Adrenal gland (tissue), 12 donors: ENCODE data around the gene DHX32. TPM values are rescaled to one million over a fixed set of nuclear protein-coding genes. Genes with fewer than 3 reads are reported as not detected.

ENCODE experiments used
- DNase-seq, 7 donors: peaks; one replicate each; pipeline ENCODE4 v3.0.0-alpha.2; 2019 to 2020
- H3K27ac ChIP-seq, 5 donors: fragments of 200-600 bp; sonication (generic) in 4 of 5; 1 replicate in 3 of 5; 2 replicates in 2 of 5; pipeline versions ENCODE4 v1.5.1 to v1.8.0; 2016 to 2020; ENCODE audit warnings: mild to moderate bottlenecking in 1 of 5
- H3K27me3 ChIP-seq: fragments of 200-600 bp; 2 replicates; pipeline ENCODE4 v1.8.0; 2021
- H3K36me3 ChIP-seq, 2 donors: fragments of 200-600 bp; replicated peaks in 1 of 2; 1 replicate in 1 of 2; 2 replicates in 1 of 2; pipeline versions ENCODE4 v1.5.1 to v1.8.0; 2018 to 2022
- H3K4me1 ChIP-seq, 2 donors: fragments of 200-600 bp; replicated peaks in 1 of 2; 1 replicate in 1 of 2; 2 replicates in 1 of 2; pipeline versions ENCODE4 v1.5.1 to v1.8.0; 2018 to 2021
- H3K4me3 ChIP-seq, 4 donors: fragments of 200-600 bp; sonication (generic) in 3 of 4; one replicate each; pipeline ENCODE4 v1.5.1; 2016 to 2018
- H3K9me3 ChIP-seq, 3 donors: fragments of 200-600 bp; sonication (generic) in 1 of 3; replicated peaks in 1 of 3; 1 replicate in 2 of 3; 2 replicates in 1 of 3; pipeline versions ENCODE4 v1.5.1 to v1.8.0; 2016 to 2021
- CTCF ChIP-seq, 6 experiments: fragments of 450-650 bp in 4 of 6; fragments of 200-600 bp in 2 of 6; sonication (generic) in 1 of 6; IDR thresholded peaks; 1 replicate in 5 of 6; 2 replicates in 1 of 6; pipeline versions ENCODE4 v1.5.1 to v1.8.0; 2016 to 2021; ENCODE audit warnings: antibody characterized with exemption in 6 of 6, mild to moderate bottlenecking in 2 of 6, moderate library complexity in 1 of 6
- POLR2A ChIP-seq, 2 donors: fragments of 450-650 bp; IDR thresholded peaks; one replicate each; pipeline ENCODE4 v1.6.1; 2017; ENCODE audit warnings: antibody characterized with exemption in 2 of 2, mild to moderate bottlenecking in 2 of 2, moderate library complexity in 1 of 2
- WGBS, 4 donors: extraction: QIAGEN DNeasy Blood & Tissue Kit in 2 of 4; methylation state at CpG; one replicate each; pipeline versions ENCODE4 v1.1.5 to v1.1.7; 2013 to 2017; 5-methylcytosine and 5-hydroxymethylcytosine counted together
- intact Hi-C, 2 donors: fragments of 100-400 bp; cut with DNase I; formaldehyde crosslinking; loops; one replicate each; pipeline versions ENCODE4 v1.14.1 to v1.15.0; 2022 to 2023
- polyA plus RNA-seq, 3 donors: library from polyadenylated mRNA; stranded (reverse); fragments of 200-250 nt in 2 of 3; fragments of 350-450 nt in 1 of 3; fragmentation: Illumina TruSeq in 1 of 3; extraction: RNeasy Lipid Tissue Mini Kit (QIAGEN cat#74804) in 1 of 3; gene quantifications; one replicate each; pipeline ENCODE4 v1.2.3, GENCODE V29; 2013 to 2014
- total RNA-seq, 9 donors: library from RNA; depleted of rRNA in 4 of 9; stranded (reverse); fragments of >200 nt in 4 of 9; fragments of 120-200 nt in 1 of 9; fragmentation: NEBNext Ultra II Directional in 1 of 9; extraction: Animal tissue kit (Norgen Biotek cat#: 25700) in 1 of 9; gene quantifications; one replicate each; pipeline versions ENCODE4 v1.1.0 to v1.2.4, GENCODE V29; 2013 to 2023
- donor health status: healthy with polysubstance abuse.
- donor health status: Bipolar disorder and iron deficiency.
- donor health status: DM: yes; HTN: yes; CAD: no.
- donor health status: DM: no; HTN: no; CAD: no.
- donor health status: DM: no; HTN: no; CAD: no.
- donor health status: DM: yes; HTN: yes; CAD: no.

DHX32 gene
- total and polyA plus RNA-seq, 12 donors, result 22.0 to 100 (median 39.2) TPM

GRCh38 chr10:125820701-125821100 is 60.4 kb downstream of the DHX32 start:
- Histone ChIP-seq H3K36me3 (peaks cover 0 to 3% of the 10 kb centered on the region in 2 donors), H3K9me3 (no peaks in the 10 kb centered on the region), H3K27ac (no peak overlapping the region), H3K4me3 (no peak overlapping the region), H3K4me1 (peaks cover 23 to 34% of the 10 kb centered on the region in 2 donors), H3K27me3 (no peaks in the 10 kb centered on the region)
- 63 to 73% (median 70%) methylated on average over 1 of the region's 1 CpG for WGBS, 4 donors
- DNase-seq, result no peak
- intact Hi-C loops, result no loop called here
- TF ChIP-seq POLR2A (IDR thresholded peaks at IDR 0.05) (no peak), CTCF (IDR thresholded peaks at IDR 0.05) (no peak)

GRCh38 chr10:125817337-125817946 is 63.6 kb downstream of the DHX32 start:
- Histone ChIP-seq H3K9me3 (no peaks in the 10 kb centered on the region), H3K4me1 (peaks cover 7 to 19% of the 10 kb centered on the region in 2 donors), H3K27ac (no peak overlapping the region), H3K4me3 (no peak overlapping the region), H3K36me3 (peaks cover 0 to 29% of the 10 kb centered on the region in 2 donors), H3K27me3 (no peaks in the 10 kb centered on the region)
- 90 to 92% (median 91%) methylated on average over 6 of the region's 6 CpGs for WGBS, 4 donors
- TF ChIP-seq POLR2A (IDR thresholded peaks at IDR 0.05) (no peak), CTCF (IDR thresholded peaks at IDR 0.05) (no peak)
- DNase-seq, result no peak
- intact Hi-C loops, result no loop called here

GRCh38 chr10:125816548-125816947 is 64.5 kb downstream of the DHX32 start:
- TF ChIP-seq CTCF (IDR thresholded peaks at IDR 0.05) (no peak), POLR2A (IDR thresholded peaks at IDR 0.05) (no peak)
- intact Hi-C loops, result no loop called here
- no peaks in the 10 kb centered on the region for H3K27me3 ChIP-seq
- no peak overlapping the region for H3K27ac ChIP-seq
- 85 to 96% (median 91%) methylated on average over 4 of the region's 4 CpGs for WGBS, 4 donors
- peaks cover 0 to 29% of the 10 kb centered on the region in 2 donors for H3K36me3 ChIP-seq
- peaks cover 9 to 19% of the 10 kb centered on the region in 2 donors for H3K4me1 ChIP-seq
- no peak overlapping the region for H3K4me3 ChIP-seq
- H3K9me3 ChIP-seq, result no peaks in the 10 kb centered on the region
- DNase-seq, result no peak

- TF ChIP-seq CTCF (IDR thresholded peaks at IDR 0.05) (no peak), POLR2A (IDR thresholded peaks at IDR 0.05) (no peak)
- no peak overlapping the region for H3K4me3 ChIP-seq
- H3K4me1 ChIP-seq, result peaks cover 9 to 15% of the 10 kb centered on the region in 2 donors
- H3K27me3 ChIP-seq, result no peaks in the 10 kb centered on the region
- H3K27ac ChIP-seq, result no peak overlapping the region
- intact Hi-C loops, result no loop called here
- no peak for DNase-seq
- 0 to 89% (median 44%) methylated on average over 1 of the region's 1 CpG for WGBS, 4 donors
- H3K9me3 ChIP-seq, result no peaks in the 10 kb centered on the region
- H3K36me3 ChIP-seq, result peaks cover 0 to 37% of the 10 kb centered on the region in 2 donors
These were observed 65.3 kb downstream of the DHX32 start for GRCh38 chr10:125815764-125816163.
